ENCODE results near the gene CPAMD8.

Gene CPAMD8

GRCh38 chr19:16927883-16928282 is 98.7 kb downstream of the CPAMD8 start:
- no peaks in the 10 kb centered on the region for H3K79me1 ChIP-seq (ENCODE audit: low read length)
- no peak overlapping the region for H3K23ac ChIP-seq (ENCODE audit: low read length)
- H3K14ac ChIP-seq (ENCODE audit: low read length), result no peak overlapping the region
- DNase-seq, result no peak
- H2AFZ ChIP-seq (ENCODE audit: insufficient read depth, low read length, poor library complexity), result no peak overlapping the region
- no peaks in the 10 kb centered on the region for H3K4me1 ChIP-seq (ENCODE audit: control insufficient read depth in 1 of 2, insufficient read depth in 2 of 2, low read length in 2 of 2)
- no peak overlapping the region for H3K18ac ChIP-seq (ENCODE audit: low read length)
- no peak overlapping the region for H3K27ac ChIP-seq (ENCODE audit: low read depth, low read length)
- no peak overlapping the region for H2BK5ac ChIP-seq (ENCODE audit: low read depth, low read length, poor library complexity)
- no peak overlapping the region for H4K8ac ChIP-seq (ENCODE audit: low read depth, low read length)
- no peak overlapping the region for H3K4me2 ChIP-seq (ENCODE audit: low read length)
- no peak overlapping the region for H4K12ac ChIP-seq (ENCODE audit: low read depth, low read length)
- no peak overlapping the region for H2BK120ac ChIP-seq (ENCODE audit: insufficient read depth, low read length, poor library complexity)
- WGBS (ENCODE audit: extremely low coverage, insufficient coverage, insufficient read length), result no CpG with 5 or more reads among the region's 13 CpGs
- no peaks in the 10 kb centered on the region for H3K27me3 ChIP-seq (ENCODE audit: insufficient read depth, low read length)
- no peak overlapping the region for H4K91ac ChIP-seq (ENCODE audit: low read depth, low read length)
- no peaks in the 10 kb centered on the region for H3K79me2 ChIP-seq (ENCODE audit: control insufficient read depth, insufficient read depth, low read length, poor library complexity)
- peaks cover 29% of the 10 kb centered on the region for H3K9me3 ChIP-seq (ENCODE audit: insufficient read depth, low read depth, low read length)
- no peak overlapping the region for H3K4me3 ChIP-seq (ENCODE audit: low read depth, low read length)
- no peak overlapping the region for H3K9ac ChIP-seq (ENCODE audit: low read length)
- no peak overlapping the region for H3K4ac ChIP-seq (ENCODE audit: low read depth, low read length)
- no peak overlapping the region for H2BK12ac ChIP-seq (ENCODE audit: low read length)
- H2AK5ac ChIP-seq (ENCODE audit: low read length), result no peak overlapping the region
- no peaks in the 10 kb centered on the region for H3K36me3 ChIP-seq (ENCODE audit: control insufficient read depth in 1 of 2, insufficient read depth in 2 of 2, low read length in 2 of 2)

GRCh38 chr19:16922949-16923348 is 103.7 kb downstream of the CPAMD8 start:
- H3K14ac ChIP-seq (ENCODE audit: low read length), result no peak overlapping the region
- no peak overlapping the region for H4K12ac ChIP-seq (ENCODE audit: low read depth, low read length)
- H2BK120ac ChIP-seq (ENCODE audit: insufficient read depth, low read length, poor library complexity), result no peak overlapping the region
- no peaks in the 10 kb centered on the region for H3K27me3 ChIP-seq (ENCODE audit: insufficient read depth, low read length)
- H3K79me2 ChIP-seq (ENCODE audit: control insufficient read depth, insufficient read depth, low read length, poor library complexity), result no peaks in the 10 kb centered on the region
- H2AK5ac ChIP-seq (ENCODE audit: low read length), result no peak overlapping the region
- H3K4me2 ChIP-seq (ENCODE audit: low read length), result no peak overlapping the region
- no peak overlapping the region for H3K27ac ChIP-seq (ENCODE audit: low read depth, low read length)
- no peak overlapping the region for H4K91ac ChIP-seq (ENCODE audit: low read depth, low read length)
- no peak overlapping the region for H3K23ac ChIP-seq (ENCODE audit: low read length)
- H3K18ac ChIP-seq (ENCODE audit: low read length), result no peak overlapping the region
- no peak overlapping the region for H3K4ac ChIP-seq (ENCODE audit: low read depth, low read length)
- no peaks in the 10 kb centered on the region for H3K79me1 ChIP-seq (ENCODE audit: low read length)
- no peak overlapping the region for H2BK12ac ChIP-seq (ENCODE audit: low read length)
- WGBS (ENCODE audit: extremely low coverage, insufficient coverage, insufficient read length), result no CpG with 5 or more reads among the region's 13 CpGs
- H3K9me3 ChIP-seq (ENCODE audit: insufficient read depth, low read depth, low read length), result peaks cover 13% of the 10 kb centered on the region
- no peaks in the 10 kb centered on the region for H3K36me3 ChIP-seq (ENCODE audit: control insufficient read depth in 1 of 2, insufficient read depth in 2 of 2, low read length in 2 of 2)
- H3K4me1 ChIP-seq (ENCODE audit: control insufficient read depth in 1 of 2, insufficient read depth in 2 of 2, low read length in 2 of 2), result no peaks in the 10 kb centered on the region
- no peak overlapping the region for H2BK5ac ChIP-seq (ENCODE audit: low read depth, low read length, poor library complexity)
- H4K8ac ChIP-seq (ENCODE audit: low read depth, low read length), result no peak overlapping the region
- DNase-seq, result no peak
- no peak overlapping the region for H3K9ac ChIP-seq (ENCODE audit: low read length)
- no peak overlapping the region for H2AFZ ChIP-seq (ENCODE audit: insufficient read depth, low read length, poor library complexity)
- no peak overlapping the region for H3K4me3 ChIP-seq (ENCODE audit: low read depth, low read length)

- H3K9me3 ChIP-seq (ENCODE audit: insufficient read depth, low read depth, low read length), result peaks cover 13% of the 10 kb centered on the region
- no peak overlapping the region for H3K4me3 ChIP-seq (ENCODE audit: low read depth, low read length)
- no peak overlapping the region for H3K27ac ChIP-seq (ENCODE audit: low read depth, low read length)
- H3K79me1 ChIP-seq (ENCODE audit: low read length), result no peaks in the 10 kb centered on the region
- H3K18ac ChIP-seq (ENCODE audit: low read length), result no peak overlapping the region
- no peak overlapping the region for H3K4ac ChIP-seq (ENCODE audit: low read depth, low read length)
- H3K36me3 ChIP-seq (ENCODE audit: control insufficient read depth in 1 of 2, insufficient read depth in 2 of 2, low read length in 2 of 2), result no peaks in the 10 kb centered on the region
- H2AK5ac ChIP-seq (ENCODE audit: low read length), result no peak overlapping the region
- H2BK5ac ChIP-seq (ENCODE audit: low read depth, low read length, poor library complexity), result no peak overlapping the region
- no peak overlapping the region for H4K12ac ChIP-seq (ENCODE audit: low read depth, low read length)
- H2AFZ ChIP-seq (ENCODE audit: insufficient read depth, low read length, poor library complexity), result no peak overlapping the region
- no peak overlapping the region for H3K9ac ChIP-seq (ENCODE audit: low read length)
- no peaks in the 10 kb centered on the region for H3K4me1 ChIP-seq (ENCODE audit: control insufficient read depth in 1 of 2, insufficient read depth in 2 of 2, low read length in 2 of 2)
- no peaks in the 10 kb centered on the region for H3K79me2 ChIP-seq (ENCODE audit: control insufficient read depth, insufficient read depth, low read length, poor library complexity)
- no peak overlapping the region for H4K8ac ChIP-seq (ENCODE audit: low read depth, low read length)
- no peak overlapping the region for H3K14ac ChIP-seq (ENCODE audit: low read length)
- no CpG with 5 or more reads among the region's 1 CpG for WGBS (ENCODE audit: extremely low coverage, insufficient coverage, insufficient read length)
- H3K27me3 ChIP-seq (ENCODE audit: insufficient read depth, low read length), result no peaks in the 10 kb centered on the region
- no peak overlapping the region for H2BK120ac ChIP-seq (ENCODE audit: insufficient read depth, low read length, poor library complexity)
- H4K91ac ChIP-seq (ENCODE audit: low read depth, low read length), result no peak overlapping the region
- no peak for DNase-seq
- H3K23ac ChIP-seq (ENCODE audit: low read length), result no peak overlapping the region
- H2BK12ac ChIP-seq (ENCODE audit: low read length), result no peak overlapping the region
- no peak overlapping the region for H3K4me2 ChIP-seq (ENCODE audit: low read length)
Observed at GRCh38 chr19:16922592-16922934, 104.0 kb downstream of the CPAMD8 start.

GRCh38 chr19:16921766-16922591 is 104.6 kb downstream of the CPAMD8 start:
- Histone ChIP-seq H2BK5ac (ENCODE audit: low read depth, low read length, poor library complexity) (no peak overlapping the region), H3K14ac (ENCODE audit: low read length) (no peak overlapping the region), H3K4me3 (ENCODE audit: low read depth, low read length) (no peak overlapping the region), H4K8ac (ENCODE audit: low read depth, low read length) (no peak overlapping the region), H3K79me1 (ENCODE audit: low read length) (no peaks in the 10 kb centered on the region), H3K4me2 (ENCODE audit: low read length) (no peak overlapping the region), H3K18ac (ENCODE audit: low read length) (no peak overlapping the region), H3K4me1 (ENCODE audit: control insufficient read depth in 1 of 2, insufficient read depth in 2 of 2, low read length in 2 of 2) (no peaks in the 10 kb centered on the region), H3K27ac (ENCODE audit: low read depth, low read length) (no peak overlapping the region), H3K9me3 (ENCODE audit: insufficient read depth, low read depth, low read length) (peaks cover 11% of the 10 kb centered on the region), H2AK5ac (ENCODE audit: low read length) (no peak overlapping the region), H3K4ac (ENCODE audit: low read depth, low read length) (no peak overlapping the region), H2BK120ac (ENCODE audit: insufficient read depth, low read length, poor library complexity) (no peak overlapping the region), H2AFZ (ENCODE audit: insufficient read depth, low read length, poor library complexity) (no peak overlapping the region), H4K12ac (ENCODE audit: low read depth, low read length) (no peak overlapping the region), H3K9ac (ENCODE audit: low read length) (no peak overlapping the region), H3K27me3 (ENCODE audit: insufficient read depth, low read length) (no peaks in the 10 kb centered on the region), H2BK12ac (ENCODE audit: low read length) (no peak overlapping the region), H3K23ac (ENCODE audit: low read length) (no peak overlapping the region), H3K79me2 (ENCODE audit: control insufficient read depth, insufficient read depth, low read length, poor library complexity) (no peaks in the 10 kb centered on the region), H3K36me3 (ENCODE audit: control insufficient read depth in 1 of 2, insufficient read depth in 2 of 2, low read length in 2 of 2) (no peaks in the 10 kb centered on the region), H4K91ac (ENCODE audit: low read depth, low read length) (no peak overlapping the region)
- no CpG with 5 or more reads among the region's 21 CpGs for WGBS (ENCODE audit: extremely low coverage, insufficient coverage, insufficient read length)
- DNase-seq, result no peak
